GM18499 (cell line): Measurements from ENCODE around the gene SERPINH1.

ENCODE experiments used
- ATAC-seq: cut with Tn5 transposase; IDR thresholded peaks from one replicate; pipeline ENCODE4 v1.9.1; 2021; ENCODE audit warnings: moderate number of reproducible peaks; ENCODE audit not compliant: insufficient read depth, unreplicated experiment

Gene SERPINH1

GRCh38 chr11:75593286-75593915 lies 31.3 kb downstream of the SERPINH1 start:
- ATAC-seq, result no peak

- ATAC-seq, result no peak
Measured at GRCh38 chr11:75594211-75594610, 32.2 kb downstream of the SERPINH1 start.

- no peak for ATAC-seq
Measured at GRCh38 chr11:75595429-75595828, 33.4 kb downstream of the SERPINH1 start.

GRCh38 chr11:75596914-75597313 lies 34.9 kb downstream of the SERPINH1 start:
- ATAC-seq, result no peak

- ATAC-seq, result no peak
Measured at GRCh38 chr11:75597636-75598035, 35.6 kb downstream of the SERPINH1 start.

GRCh38 chr11:75598264-75598663 lies 36.2 kb downstream of the SERPINH1 start:
- ATAC-seq, result no peak

- no peak for ATAC-seq
Measured at GRCh38 chr11:75598900-75599299, 36.8 kb downstream of the SERPINH1 start.

GRCh38 chr11:75600356-75600755 lies 38.3 kb downstream of the SERPINH1 start:
- no peak for ATAC-seq

- ATAC-seq, result no peak
Measured at GRCh38 chr11:75601494-75601893, 39.4 kb downstream of the SERPINH1 start.

- ATAC-seq, result no peak
Measured at GRCh38 chr11:75602951-75603350, 40.9 kb downstream of the SERPINH1 start.

GRCh38 chr11:75603791-75604736 lies 42.0 kb downstream of the SERPINH1 start:
- no peak for ATAC-seq

GRCh38 chr11:75606099-75606498 lies 44.0 kb downstream of the SERPINH1 start:
- no peak for ATAC-seq

- ATAC-seq, result no peak
Measured at GRCh38 chr11:75611823-75612222, 49.8 kb downstream of the SERPINH1 start.

GRCh38 chr11:75615751-75616150 lies 53.7 kb downstream of the SERPINH1 start:
- no peak for ATAC-seq

- ATAC-seq, result no peak
Measured at GRCh38 chr11:75616281-75616680, 54.2 kb downstream of the SERPINH1 start.
